GM23338 (cell line): Measurements from ENCODE around the gene NANS. TPM values are rescaled to one million over a fixed set of nuclear protein-coding genes. Genes with fewer than 3 reads are reported as not detected.

Experiments used
- ATAC-seq: fragments of 200-7000 bp; cut with Tn5 transposase; 3 replicates; pipeline ENCODE4 v1.9.1; 2020
- DNase-seq: peaks from one replicate; pipeline ENCODE4 v3.0.0-alpha.2; 2015; ENCODE audit warnings: low spot score
- H2AFZ ChIP-seq: fragments of 200-600 bp; sonication (generic); 2 replicates; pipeline ENCODE4 v1.8.0; 2016; ENCODE audit warnings: antibody characterized with exemption, mild to moderate bottlenecking, moderate library complexity
- H3F3A ChIP-seq: fragments of 200-600 bp; sonication (generic); replicated peaks from 2 replicates; pipeline ENCODE4 v1.8.0; 2017; ENCODE audit warnings: antibody characterized with exemption, mixed run types, low read depth
- H3K27ac ChIP-seq: fragments of 200-600 bp; sonication (generic); 2 replicates; pipeline ENCODE4 v1.6.1; 2016; ENCODE audit warnings: low read depth
- H3K27me3 ChIP-seq: fragments of 200-600 bp; sonication (generic); 2 replicates; pipeline ENCODE4 v1.8.0; 2016; ENCODE audit warnings: mild to moderate bottlenecking, mixed run types, moderate library complexity; ENCODE audit not compliant: insufficient read depth
- H3K36me3 ChIP-seq: fragments of 200-600 bp; sonication (generic); 2 replicates; pipeline ENCODE4 v1.8.0; 2016; ENCODE audit warnings: mild to moderate bottlenecking; ENCODE audit not compliant: insufficient read depth
- H3K4me1 ChIP-seq: fragments of 200-600 bp; sonication (generic); 2 replicates; pipeline ENCODE4 v1.8.0; 2016; ENCODE audit warnings: mild to moderate bottlenecking, moderate library complexity; ENCODE audit not compliant: insufficient read depth
- H3K4me2 ChIP-seq: fragments of 200-600 bp; sonication (generic); 2 replicates; pipeline ENCODE4 v1.7.1; 2017; ENCODE audit warnings: mixed run types
- H3K4me3 ChIP-seq: fragments of 200-600 bp; sonication (generic); 2 replicates; pipeline ENCODE4 v1.6.1; 2016; ENCODE audit warnings: mixed run types
- H3K79me2 ChIP-seq: fragments of 200-600 bp; sonication (generic); replicated peaks from 2 replicates; pipeline ENCODE4 v1.8.0; 2017; ENCODE audit warnings: mild to moderate bottlenecking; ENCODE audit not compliant: insufficient read depth
- H3K9me2 ChIP-seq: fragments of 200-600 bp; sonication (generic); 2 replicates; pipeline ENCODE4 v1.8.0; 2017; ENCODE audit not compliant: insufficient read depth
- H4K20me1 ChIP-seq: fragments of 200-600 bp; sonication (generic); replicated peaks from 2 replicates; pipeline ENCODE4 v1.8.0; 2017; ENCODE audit warnings: mild to moderate bottlenecking; ENCODE audit not compliant: insufficient read depth
- H3K27ac Mint-ChIP-seq: 2 replicates; pipeline ENCODE4 v1.8.0; 2020; ENCODE audit warnings: inconsistent platforms, mild to moderate bottlenecking, moderate library complexity, mixed read lengths
- H3K27me3 Mint-ChIP-seq: 3 replicates; pipeline ENCODE4 v1.8.0; 2022; ENCODE audit warnings: low read depth, mild to moderate bottlenecking, moderate library complexity, mixed read lengths, inconsistent platforms; ENCODE audit not compliant: insufficient read depth, poor library complexity
- H3K36me3 Mint-ChIP-seq: 3 replicates; pipeline ENCODE4 v1.8.0; 2021; ENCODE audit warnings: low read depth, mild to moderate bottlenecking, inconsistent platforms, moderate library complexity, mixed read lengths
- H3K4me1 Mint-ChIP-seq: 3 replicates; pipeline ENCODE4 v1.8.0; 2020; ENCODE audit warnings: mild to moderate bottlenecking, inconsistent platforms, mixed read lengths
- H3K4me3 Mint-ChIP-seq: 3 replicates; pipeline ENCODE4 v1.8.0; 2021; ENCODE audit warnings: moderate library complexity, mild to moderate bottlenecking, inconsistent platforms, mixed read lengths
- H3K9me3 Mint-ChIP-seq: 3 replicates; pipeline ENCODE4 v1.8.0; 2020; ENCODE audit warnings: moderate library complexity, mild to moderate bottlenecking, inconsistent platforms, mixed read lengths
- STAT1 ChIP-seq: IDR thresholded peaks from one replicate; pipeline ENCODE4 v1.6.1; 2016; ENCODE audit warnings: antibody characterized with exemption; ENCODE audit not compliant: unreplicated experiment
- polyA plus RNA-seq: library from polyadenylated mRNA; unstranded; fragments of >200 nt; fragmentation: Nextera tagmentation; extraction: Ambion mirVana; gene quantifications from 2 replicates; pipeline ENCODE4 v1.2.1, GENCODE V29; 2016
- total RNA-seq: library from RNA; depleted of rRNA; stranded (reverse); fragments of >200 nt; shearing (Covaris generic); gene quantifications from 2 replicates; pipeline ENCODE4 v1.2.3, GENCODE V29; 2014
- TF ChIP-seq, protein P1 (sequence below): fragments of 250-450 bp; sonication (Bioruptor Pico); IDR thresholded peaks from 2 replicates; pipeline ENCODE4 v1.5.0; 2020; ENCODE audit warnings: mild to moderate bottlenecking, moderate library complexity
- TF ChIP-seq, protein P2 (sequence below), 2 experiments: fragments of 200-600 bp in 1 of 2; sonication (generic) in 1 of 2; conservative IDR thresholded peaks; 2 replicates each; pipeline versions ENCODE4 v1.5.1 to v1.6.1; 2016 to 2017; ENCODE audit warnings: antibody characterized with exemption in 2 of 2, low read depth in 2 of 2, mild to moderate bottlenecking in 2 of 2, moderate library complexity in 1 of 2

The NANS gene
- total and polyA plus RNA-seq, 2 experiments from 2014 or later = 67.3 to 77.4 TPM

DNA sequence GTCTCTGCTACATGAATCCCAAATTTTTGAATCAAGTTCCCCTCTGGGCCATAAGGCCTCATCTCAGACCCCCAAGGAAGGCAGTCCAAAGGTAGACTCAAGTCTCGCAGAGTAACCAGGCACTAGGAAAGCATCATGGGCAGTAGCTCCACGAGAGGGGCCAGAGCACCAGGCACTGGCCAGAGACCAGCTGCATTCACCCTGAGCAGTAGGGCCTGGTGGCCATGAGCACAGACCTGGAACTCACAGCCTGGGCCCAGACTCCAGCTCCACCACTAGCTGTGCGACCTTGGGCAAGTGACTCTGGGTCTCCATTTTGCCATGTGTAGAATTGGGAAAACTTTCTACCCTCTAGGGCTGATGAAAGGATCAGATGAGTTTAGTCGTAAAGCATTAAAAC is 28.5 kb downstream of the NANS start:
- DNase-seq = no peak
- H3K36me3 ChIP-seq = peaks cover 14% of the 10 kb centered on the region
- H3K79me2 ChIP-seq = no peaks in the 10 kb centered on the region
- H3K27me3 Mint-ChIP-seq = peaks cover 12% of the 10 kb centered on the region
- no peak overlapping the region for H3K4me3 ChIP-seq
- H3K27ac Mint-ChIP-seq = no peak overlapping the region
- no peak overlapping the region for H3K4me2 ChIP-seq
- no peak overlapping the region for H3K27ac ChIP-seq
- no peak overlapping the region for H3K4me3 Mint-ChIP-seq
- peaks cover 27% of the 10 kb centered on the region for H3K4me1 Mint-ChIP-seq
- H3K9me2 ChIP-seq = no peaks in the 10 kb centered on the region
- no peaks in the 10 kb centered on the region; the same call in 1 of the 2 replicates for H4K20me1 ChIP-seq
- peaks cover 18% of the 10 kb centered on the region for H3K4me1 ChIP-seq
- H3K27me3 ChIP-seq = peaks cover 18% of the 10 kb centered on the region; the same call in 1 of the 2 replicates
- 0 out of 2 replicates have a peak, but pooled peaks cover 9% of the 10 kb centered on the region for H3F3A ChIP-seq
- peaks cover 38% of the 10 kb centered on the region for H3K36me3 Mint-ChIP-seq
- peaks cover 6% of the 10 kb centered on the region; the same call in 2 of the 3 replicates for H3K9me3 Mint-ChIP-seq
- no peak overlapping the region for H2AFZ ChIP-seq
- TF ChIP-seq, protein P1, sequence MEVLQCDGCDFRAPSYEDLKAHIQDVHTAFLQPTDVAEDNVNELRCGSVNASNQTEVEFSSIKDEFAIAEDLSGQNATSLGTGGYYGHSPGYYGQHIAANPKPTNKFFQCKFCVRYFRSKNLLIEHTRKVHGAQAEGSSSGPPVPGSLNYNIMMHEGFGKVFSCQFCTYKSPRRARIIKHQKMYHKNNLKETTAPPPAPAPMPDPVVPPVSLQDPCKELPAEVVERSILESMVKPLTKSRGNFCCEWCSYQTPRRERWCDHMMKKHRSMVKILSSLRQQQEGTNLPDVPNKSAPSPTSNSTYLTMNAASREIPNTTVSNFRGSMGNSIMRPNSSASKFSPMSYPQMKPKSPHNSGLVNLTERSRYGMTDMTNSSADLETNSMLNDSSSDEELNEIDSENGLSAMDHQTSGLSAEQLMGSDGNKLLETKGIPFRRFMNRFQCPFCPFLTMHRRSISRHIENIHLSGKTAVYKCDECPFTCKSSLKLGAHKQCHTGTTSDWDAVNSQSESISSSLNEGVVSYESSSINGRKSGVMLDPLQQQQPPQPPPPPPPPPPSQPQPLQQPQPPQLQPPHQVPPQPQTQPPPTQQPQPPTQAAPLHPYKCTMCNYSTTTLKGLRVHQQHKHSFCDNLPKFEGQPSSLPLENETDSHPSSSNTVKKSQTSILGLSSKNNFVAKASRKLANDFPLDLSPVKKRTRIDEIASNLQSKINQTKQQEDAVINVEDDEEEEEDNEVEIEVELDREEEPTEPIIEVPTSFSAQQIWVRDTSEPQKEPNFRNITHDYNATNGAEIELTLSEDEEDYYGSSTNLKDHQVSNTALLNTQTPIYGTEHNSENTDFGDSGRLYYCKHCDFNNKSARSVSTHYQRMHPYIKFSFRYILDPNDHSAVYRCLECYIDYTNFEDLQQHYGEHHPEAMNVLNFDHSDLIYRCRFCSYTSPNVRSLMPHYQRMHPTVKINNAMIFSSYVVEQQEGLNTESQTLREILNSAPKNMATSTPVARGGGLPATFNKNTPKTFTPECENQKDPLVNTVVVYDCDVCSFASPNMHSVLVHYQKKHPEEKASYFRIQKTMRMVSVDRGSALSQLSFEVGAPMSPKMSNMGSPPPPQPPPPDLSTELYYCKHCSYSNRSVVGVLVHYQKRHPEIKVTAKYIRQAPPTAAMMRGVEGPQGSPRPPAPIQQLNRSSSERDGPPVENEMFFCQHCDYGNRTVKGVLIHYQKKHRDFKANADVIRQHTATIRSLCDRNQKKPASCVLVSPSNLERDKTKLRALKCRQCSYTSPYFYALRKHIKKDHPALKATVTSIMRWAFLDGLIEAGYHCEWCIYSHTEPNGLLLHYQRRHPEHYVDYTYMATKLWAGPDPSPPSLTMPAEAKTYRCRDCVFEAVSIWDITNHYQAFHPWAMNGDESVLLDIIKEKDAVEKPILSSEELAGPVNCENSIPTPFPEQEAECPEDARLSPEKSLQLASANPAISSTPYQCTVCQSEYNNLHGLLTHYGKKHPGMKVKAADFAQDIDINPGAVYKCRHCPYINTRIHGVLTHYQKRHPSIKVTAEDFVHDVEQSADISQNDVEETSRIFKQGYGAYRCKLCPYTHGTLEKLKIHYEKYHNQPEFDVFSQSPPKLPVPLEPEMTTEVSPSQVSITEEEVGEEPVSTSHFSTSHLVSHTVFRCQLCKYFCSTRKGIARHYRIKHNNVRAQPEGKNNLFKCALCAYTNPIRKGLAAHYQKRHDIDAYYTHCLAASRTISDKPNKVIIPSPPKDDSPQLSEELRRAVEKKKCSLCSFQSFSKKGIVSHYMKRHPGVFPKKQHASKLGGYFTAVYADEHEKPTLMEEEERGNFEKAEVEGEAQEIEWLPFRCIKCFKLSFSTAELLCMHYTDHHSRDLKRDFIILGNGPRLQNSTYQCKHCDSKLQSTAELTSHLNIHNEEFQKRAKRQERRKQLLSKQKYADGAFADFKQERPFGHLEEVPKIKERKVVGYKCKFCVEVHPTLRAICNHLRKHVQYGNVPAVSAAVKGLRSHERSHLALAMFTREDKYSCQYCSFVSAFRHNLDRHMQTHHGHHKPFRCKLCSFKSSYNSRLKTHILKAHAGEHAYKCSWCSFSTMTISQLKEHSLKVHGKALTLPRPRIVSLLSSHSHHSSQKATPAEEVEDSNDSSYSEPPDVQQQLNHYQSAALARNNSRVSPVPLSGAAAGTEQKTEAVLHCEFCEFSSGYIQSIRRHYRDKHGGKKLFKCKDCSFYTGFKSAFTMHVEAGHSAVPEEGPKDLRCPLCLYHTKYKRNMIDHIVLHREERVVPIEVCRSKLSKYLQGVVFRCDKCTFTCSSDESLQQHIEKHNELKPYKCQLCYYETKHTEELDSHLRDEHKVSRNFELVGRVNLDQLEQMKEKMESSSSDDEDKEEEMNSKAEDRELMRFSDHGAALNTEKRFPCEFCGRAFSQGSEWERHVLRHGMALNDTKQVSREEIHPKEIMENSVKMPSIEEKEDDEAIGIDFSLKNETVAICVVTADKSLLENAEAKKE (CRISPR knock-in tag) = no peak
- no peak for TF ChIP-seq STAT1
- TF ChIP-seq, protein P2, sequence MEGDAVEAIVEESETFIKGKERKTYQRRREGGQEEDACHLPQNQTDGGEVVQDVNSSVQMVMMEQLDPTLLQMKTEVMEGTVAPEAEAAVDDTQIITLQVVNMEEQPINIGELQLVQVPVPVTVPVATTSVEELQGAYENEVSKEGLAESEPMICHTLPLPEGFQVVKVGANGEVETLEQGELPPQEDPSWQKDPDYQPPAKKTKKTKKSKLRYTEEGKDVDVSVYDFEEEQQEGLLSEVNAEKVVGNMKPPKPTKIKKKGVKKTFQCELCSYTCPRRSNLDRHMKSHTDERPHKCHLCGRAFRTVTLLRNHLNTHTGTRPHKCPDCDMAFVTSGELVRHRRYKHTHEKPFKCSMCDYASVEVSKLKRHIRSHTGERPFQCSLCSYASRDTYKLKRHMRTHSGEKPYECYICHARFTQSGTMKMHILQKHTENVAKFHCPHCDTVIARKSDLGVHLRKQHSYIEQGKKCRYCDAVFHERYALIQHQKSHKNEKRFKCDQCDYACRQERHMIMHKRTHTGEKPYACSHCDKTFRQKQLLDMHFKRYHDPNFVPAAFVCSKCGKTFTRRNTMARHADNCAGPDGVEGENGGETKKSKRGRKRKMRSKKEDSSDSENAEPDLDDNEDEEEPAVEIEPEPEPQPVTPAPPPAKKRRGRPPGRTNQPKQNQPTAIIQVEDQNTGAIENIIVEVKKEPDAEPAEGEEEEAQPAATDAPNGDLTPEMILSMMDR (conservative IDR thresholded peaks at IDR 0.05; ENCODE audit: low read depth in 2 of 2) = no peak
- no peak for ATAC-seq
